HG02981 (cell line): ENCODE data around the gene ANKS4B.
"Not testable (repeated sequence)": the region's sequence is repeated elsewhere in the genome, so short reads cannot be mapped to it uniquely, and the experiment has no call there.

Experiments
- ATAC-seq: cut with Tn5 transposase; IDR thresholded peaks from one replicate; pipeline ENCODE4 v1.9.1; 2021; ENCODE audit warnings: mild to moderate bottlenecking, moderate library complexity; ENCODE audit not compliant: unreplicated experiment

Gene ANKS4B

GRCh38 chr16:21217121-21217520, 16.4 kb upstream of the ANKS4B start:
- no peak for ATAC-seq

- no peak for ATAC-seq
Observed at GRCh38 chr16:21218153-21218552, 15.3 kb upstream of the ANKS4B start.

DNA sequence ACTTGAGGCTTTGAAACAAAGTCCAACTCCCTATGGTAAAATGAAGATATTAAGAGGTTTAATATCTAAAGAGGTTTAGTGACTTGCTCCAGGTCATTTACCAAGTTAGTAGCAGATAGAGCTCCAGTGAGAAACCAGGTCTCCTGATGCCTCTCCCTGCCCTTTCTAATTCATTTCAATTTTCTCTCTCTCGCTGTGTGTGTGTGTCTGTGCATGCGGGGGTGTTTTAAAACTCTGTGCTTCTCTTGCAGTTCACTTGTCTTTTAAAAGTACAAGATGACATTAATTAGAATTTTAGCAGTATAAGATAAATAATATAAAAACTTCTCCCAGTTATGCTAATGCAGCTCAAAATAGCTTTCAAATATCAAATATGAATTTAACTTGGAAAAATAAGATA, 13.9 kb upstream of the ANKS4B start:
- no peak for ATAC-seq

- no peak for ATAC-seq
Observed at GRCh38 chr16:21222495-21223337, 10.8 kb upstream of the ANKS4B start.

GRCh38 chr16:21223787-21224186, 9.7 kb upstream of the ANKS4B start:
- no peak for ATAC-seq

DNA sequence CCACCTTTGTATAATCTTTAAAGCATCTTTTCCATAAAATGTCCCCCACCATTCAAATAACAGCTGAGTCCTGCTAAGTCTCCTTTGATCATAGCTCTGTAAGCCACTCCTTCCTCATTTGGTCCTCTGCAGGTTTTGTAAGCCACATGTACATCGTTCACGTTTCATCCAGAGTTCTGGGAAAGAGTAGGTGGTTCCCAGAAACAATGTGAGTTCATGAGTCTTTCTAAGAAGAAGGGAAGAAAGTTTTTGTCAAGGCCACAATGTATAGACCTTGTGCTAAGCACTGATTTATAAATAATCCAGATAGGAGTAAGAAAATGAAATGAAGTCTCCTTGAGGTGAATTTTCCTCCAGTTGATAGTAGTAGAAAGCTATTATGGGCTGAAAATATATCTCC, 8.7 kb upstream of the ANKS4B start:
- no peak for ATAC-seq

DNA sequence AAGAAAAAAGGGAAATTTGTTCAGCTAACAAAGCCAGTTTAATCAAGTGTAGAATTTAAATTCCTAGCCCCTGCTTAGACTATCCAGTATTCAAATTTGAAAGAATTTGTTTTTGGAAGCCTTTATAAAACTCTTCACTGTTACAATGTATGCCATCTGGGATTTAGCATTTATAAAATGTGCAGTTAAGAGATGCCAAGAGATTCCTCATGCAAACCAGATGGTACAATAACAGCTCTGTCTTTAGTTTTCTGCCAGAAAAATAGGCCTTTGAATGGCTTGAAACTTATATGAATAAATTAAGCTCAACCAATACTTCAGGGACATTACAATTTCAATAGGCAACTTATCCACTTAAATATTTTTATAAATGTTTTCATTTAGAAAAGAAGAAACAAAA, 6.8 kb upstream of the ANKS4B start:
- no peak for ATAC-seq

- ATAC-seq, result no peak
Observed at GRCh38 chr16:21227866-21228265, 5.6 kb upstream of the ANKS4B start.

DNA sequence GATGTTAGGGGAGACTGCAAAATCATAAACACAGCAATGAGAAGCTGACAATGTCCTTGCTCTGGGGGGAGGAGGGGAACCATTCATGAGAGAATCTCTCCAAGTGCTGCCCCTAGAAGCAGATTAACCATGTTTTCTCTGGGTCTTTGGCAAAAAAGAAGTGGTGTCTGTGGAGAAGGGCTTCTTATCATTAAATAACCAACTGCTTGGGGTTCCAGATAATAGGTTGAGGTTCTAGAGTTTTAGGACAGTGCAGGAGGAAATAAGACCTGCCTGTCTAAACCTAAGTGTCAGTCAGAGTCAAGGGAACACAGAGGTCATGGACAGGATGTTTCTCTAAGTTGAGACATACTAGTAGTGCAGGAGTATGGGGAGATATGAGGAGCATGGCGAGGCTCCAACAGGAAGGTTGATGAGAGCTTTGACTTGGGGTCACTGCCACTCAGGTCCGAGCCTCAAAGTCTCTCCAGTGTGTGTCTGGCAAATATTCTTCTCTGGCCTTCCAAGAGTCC, 5.1 kb upstream of the ANKS4B start:
- no peak for ATAC-seq

- no peak for ATAC-seq
Observed at GRCh38 chr16:21233045-21233520, 416 bp upstream of the ANKS4B start.

- no peak for ATAC-seq
Observed at GRCh38 chr16:21235199-21235585, 1.7 kb downstream of the ANKS4B start.

GRCh38 chr16:21236831-21237230, 3.3 kb downstream of the ANKS4B start:
- no peak for ATAC-seq

- no peak for ATAC-seq
Observed at GRCh38 chr16:21239646-21240045, 6.1 kb downstream of the ANKS4B start.

DNA sequence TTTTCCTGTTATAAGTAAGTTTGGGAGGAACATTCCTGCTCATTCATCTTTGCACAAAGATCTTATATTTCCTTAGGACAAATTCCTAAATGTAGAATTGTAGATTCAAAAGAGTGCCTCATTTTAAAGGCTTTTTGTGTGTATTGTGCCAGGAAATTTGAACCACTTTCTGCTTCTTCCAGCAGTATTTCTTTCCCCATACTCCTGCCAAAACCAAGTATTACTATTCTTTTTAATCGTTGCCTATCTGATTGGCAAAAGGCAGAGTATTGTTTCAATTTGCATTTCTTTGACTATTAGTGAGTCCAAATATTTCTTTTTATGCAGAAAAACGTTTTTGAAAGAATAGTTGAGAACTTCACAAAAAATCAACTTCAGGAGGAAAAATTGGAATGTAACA, 9.3 kb downstream of the ANKS4B start:
- ATAC-seq, result no peak

- ATAC-seq, result no peak
Observed at GRCh38 chr16:21244518-21245215, 11.2 kb downstream of the ANKS4B start.

- ATAC-seq, result not testable (repeated sequence)
Observed at GRCh38 chr16:21248179-21248578, 14.7 kb downstream of the ANKS4B start.

- no peak for ATAC-seq
Observed at GRCh38 chr16:21250072-21250923, 16.8 kb downstream of the ANKS4B start.

GRCh38 chr16:21253470-21253869, 20.0 kb downstream of the ANKS4B start:
- ATAC-seq, result no peak

GRCh38 chr16:21256636-21257035, 23.1 kb downstream of the ANKS4B start:
- no peak for ATAC-seq

DNA sequence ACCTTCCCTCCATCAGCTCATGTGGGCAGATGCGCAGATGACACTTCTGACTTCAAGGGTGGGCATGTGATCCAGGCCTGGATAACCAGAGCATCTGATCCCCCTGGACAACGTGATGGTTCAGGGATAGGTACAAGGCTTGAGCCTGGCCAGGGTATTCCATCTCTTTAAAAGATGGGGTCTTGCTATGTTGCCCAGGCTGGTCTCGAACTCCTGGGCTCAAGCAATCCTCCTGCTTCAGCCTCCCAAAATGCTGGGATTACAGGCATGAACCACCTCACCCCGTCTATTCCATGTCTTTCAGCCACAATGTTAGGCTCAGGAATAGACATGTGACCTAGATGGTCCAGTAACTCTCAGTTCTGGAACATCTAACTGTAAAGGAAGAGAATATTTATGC, 23.8 kb downstream of the ANKS4B start:
- no peak for ATAC-seq
